Nucleus accumbens (tissue), 56 donors: ENCODE results near the gene PCDHA1.

Experiments used
- DNase-seq, 56 donors: peaks; one replicate each; lab custom pipeline; 2025; lab: John Stamatoyannopoulos, UW

Gene PCDHA1

DNA sequence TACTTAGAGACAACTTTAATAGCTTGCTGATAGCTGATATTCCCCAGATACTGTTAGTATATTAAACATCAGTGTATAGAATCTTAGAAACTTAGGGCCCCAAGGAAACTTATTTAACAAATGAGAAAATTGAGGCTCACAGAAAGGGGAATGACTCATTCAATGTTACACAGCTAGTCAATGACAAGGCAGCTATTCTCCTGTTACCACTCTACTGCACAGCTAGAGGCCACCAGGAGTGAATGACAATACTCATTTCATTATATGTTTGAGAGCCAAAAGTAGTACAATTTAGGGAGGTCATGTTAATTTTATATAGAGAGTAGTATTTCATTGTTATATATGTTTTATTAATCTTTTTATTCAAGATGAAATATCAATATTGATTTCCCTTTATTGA is 232.0 kb downstream of the PCDHA1 start:
- DNase-seq = no peak

DNA sequence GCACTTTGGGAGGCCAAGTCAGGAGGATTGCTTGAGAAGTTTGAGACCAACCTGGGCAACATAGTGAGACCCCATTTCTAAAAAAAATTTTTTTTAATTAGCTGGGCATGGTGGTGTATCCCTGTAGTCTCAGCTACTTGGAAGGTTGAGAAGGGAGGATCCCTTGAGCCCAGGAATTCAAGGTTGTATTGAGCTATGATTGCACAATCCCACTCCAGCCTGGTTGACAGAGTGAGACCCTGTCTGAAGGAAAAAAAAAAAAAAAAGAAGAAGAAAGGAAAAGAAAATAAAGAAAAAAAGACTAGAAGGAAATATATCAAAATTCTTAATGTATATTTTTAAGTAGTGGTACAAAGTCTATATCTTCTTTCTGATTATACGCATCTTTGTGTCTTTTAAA is 236.4 kb downstream of the PCDHA1 start:
- DNase-seq = no peak

DNA sequence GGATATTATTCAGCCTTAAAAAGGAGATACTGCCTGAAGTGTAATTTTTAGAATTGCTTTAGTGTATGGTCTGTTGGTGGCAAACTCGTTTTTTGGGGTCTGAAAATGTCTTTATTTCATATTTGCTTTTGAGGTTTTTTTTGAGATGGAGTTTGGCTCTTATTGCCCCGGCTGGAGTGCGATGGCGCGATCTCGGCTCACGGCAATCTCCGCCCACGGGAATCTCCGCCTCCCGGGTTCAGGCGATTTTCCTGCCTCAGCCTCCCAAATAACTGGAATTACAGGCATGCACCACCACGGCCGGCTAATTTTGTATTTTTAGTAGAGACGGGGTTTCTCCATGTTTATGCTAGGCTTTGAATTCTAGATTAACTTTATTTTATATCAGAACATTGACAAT is 245.1 kb downstream of the PCDHA1 start:
- no peak for DNase-seq

DNA sequence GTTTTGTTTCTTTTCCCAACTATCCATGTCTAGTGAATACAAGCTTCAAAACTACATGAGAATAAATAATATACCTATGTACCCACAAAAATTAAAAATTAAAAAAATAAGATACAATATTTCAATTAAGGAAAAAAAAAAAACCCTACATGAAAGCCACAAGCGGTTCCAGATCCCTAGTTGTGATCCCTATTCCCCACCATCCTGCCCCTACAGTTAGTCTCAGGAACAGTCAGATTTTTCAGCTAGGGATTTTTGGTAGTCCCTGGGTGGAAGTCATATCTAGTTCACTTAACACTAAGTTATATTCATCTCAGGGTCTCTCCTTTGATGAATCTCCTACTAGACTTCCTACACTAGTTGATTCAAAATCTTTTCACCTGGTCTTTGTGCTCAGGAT is 246.7 kb downstream of the PCDHA1 start:
- DNase-seq = no peak

DNA sequence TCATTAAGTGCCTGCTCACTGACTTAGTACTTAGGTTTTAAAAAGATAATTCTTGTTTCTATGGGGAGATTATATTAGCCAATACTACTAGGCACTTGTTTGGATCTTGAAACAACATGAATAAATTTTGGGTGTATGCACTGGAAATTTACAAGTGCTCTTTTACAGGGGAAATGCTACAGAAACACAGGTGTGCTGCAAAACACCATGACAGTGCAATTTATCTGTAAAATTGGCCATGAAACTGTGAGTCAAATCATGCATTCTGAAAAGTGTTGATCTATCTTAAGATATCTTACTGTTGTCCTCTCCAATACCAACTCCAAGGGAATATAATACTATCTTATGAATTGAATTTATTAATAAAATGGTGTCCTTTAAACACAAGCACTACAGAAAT is 253.1 kb downstream of the PCDHA1 start:
- DNase-seq = no peak

DNA sequence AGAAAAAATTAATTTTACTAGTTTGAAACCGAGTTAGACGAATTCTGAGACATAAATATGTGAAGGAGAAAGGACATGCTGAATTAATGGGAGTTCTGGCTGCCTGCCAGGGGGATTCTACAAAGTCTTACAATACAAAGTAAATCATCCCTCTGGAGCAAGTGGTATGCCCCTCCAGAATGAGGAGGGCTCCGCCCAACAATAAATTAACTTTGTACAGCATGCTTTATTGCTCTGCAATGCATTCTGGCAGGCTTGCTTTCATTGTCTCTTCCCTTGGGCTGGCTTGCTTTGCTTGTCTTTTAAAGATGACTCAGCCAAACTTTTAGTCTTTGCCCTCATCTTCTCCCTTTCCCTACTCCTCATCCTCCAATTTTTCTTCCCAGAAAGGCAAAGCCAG is 253.6 kb downstream of the PCDHA1 start:
- peak in 3 of 56 donors; percentile 1 to 37 (median 11) for DNase-seq

DNA sequence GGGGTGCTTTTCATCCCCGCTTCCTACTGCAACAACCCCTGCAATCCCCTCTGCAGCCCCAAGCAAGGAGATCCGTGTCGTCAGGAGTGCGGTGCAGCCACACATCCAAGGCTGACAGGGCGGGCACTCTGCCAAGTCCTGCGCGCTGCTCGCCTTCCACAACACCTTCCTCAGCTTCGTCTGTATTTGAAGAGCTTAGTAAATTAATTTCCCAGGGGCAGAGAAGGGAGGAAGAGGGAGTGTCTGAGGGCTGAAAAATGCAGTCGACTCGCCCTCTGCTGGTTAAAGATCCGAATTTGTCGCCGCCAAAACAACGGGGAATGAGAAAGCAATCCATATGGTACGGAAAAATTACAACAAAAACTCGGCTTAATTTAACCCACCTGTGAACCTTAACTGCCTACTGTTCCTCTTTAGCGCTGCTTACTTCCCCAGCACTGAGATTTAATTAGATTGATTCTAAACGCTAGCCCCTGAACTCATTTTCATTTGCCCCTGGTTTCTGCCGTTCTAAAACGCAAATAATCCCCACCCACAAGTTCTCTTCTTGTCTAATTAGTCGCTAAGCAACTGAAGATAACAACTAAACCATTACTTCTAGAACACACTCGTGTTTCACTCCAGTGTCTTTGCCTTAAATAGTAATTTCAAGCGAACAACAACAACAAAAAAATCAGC is 254.3 kb downstream of the PCDHA1 start:
- DNase-seq = peak in 51 of 56 donors; percentile 3 to 85 (median 44)

DNA sequence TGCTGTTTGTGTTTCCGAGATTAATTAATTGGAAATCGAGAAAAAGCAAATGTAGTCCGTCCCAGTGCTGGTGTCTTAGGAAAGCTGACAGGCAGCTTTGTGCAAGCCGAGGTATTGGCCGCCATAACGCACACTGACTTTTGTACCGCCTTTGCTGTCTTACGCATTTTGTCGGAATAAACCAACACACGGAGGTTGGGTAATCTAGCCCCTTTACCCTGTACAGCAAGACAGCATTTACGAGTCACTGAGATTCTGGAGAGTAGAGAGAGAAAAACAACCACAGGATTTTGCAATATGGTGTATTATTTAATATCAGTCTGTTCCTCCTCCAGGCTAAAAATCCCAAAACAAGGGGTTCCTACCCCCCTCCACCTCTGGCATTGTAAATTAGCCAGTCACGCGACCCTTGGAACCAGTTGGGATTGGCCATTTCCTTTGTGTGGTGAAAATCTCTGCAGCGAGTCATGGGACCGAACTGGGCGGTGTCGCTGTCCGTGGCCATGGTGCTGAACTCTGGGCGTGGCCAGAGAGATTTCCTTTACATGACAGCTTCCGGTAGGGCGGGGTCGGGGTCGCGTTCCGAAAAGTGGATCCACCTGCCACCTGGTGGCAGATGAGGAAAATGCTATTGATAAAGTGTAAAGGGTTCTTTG is 255.0 kb downstream of the PCDHA1 start:
- peak; percentile 59 to 99 (median 94) for DNase-seq

DNA sequence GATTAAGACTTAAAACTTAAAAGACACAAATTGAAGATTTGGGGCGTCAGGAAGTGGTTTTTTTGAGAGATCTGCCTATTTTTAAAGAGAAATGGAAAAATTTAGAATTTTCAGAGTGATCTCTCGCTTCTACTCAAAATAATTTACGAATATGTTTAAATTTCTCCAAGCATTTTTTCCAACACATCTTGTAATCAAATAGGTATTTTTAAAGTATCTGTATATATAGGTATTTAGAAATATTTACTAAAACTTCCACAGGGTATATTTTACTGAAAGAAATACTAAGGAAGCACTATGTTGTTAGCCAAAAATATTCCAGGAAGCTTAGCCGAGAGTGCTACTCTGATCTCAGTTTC is 255.5 kb downstream of the PCDHA1 start:
- DNase-seq = no peak

DNA sequence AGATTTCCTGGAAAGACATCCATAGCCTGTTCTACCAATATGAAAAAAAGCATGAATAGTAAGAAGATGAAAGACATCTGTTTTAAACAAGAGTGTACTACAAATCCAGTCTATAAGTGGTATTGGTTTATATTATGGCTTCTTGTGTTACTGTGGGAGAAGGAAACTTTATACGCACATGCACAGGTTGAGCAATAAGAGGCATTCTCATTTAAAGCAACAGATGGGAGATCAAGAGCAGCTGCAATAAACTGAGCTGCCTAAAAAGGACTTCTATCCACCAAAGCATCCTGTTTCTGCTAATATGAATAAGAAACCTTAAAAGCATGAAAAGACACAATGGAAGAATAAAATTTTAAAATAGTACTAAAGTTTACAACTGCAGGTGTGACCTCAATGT is 256.6 kb downstream of the PCDHA1 start:
- DNase-seq = no peak

DNA sequence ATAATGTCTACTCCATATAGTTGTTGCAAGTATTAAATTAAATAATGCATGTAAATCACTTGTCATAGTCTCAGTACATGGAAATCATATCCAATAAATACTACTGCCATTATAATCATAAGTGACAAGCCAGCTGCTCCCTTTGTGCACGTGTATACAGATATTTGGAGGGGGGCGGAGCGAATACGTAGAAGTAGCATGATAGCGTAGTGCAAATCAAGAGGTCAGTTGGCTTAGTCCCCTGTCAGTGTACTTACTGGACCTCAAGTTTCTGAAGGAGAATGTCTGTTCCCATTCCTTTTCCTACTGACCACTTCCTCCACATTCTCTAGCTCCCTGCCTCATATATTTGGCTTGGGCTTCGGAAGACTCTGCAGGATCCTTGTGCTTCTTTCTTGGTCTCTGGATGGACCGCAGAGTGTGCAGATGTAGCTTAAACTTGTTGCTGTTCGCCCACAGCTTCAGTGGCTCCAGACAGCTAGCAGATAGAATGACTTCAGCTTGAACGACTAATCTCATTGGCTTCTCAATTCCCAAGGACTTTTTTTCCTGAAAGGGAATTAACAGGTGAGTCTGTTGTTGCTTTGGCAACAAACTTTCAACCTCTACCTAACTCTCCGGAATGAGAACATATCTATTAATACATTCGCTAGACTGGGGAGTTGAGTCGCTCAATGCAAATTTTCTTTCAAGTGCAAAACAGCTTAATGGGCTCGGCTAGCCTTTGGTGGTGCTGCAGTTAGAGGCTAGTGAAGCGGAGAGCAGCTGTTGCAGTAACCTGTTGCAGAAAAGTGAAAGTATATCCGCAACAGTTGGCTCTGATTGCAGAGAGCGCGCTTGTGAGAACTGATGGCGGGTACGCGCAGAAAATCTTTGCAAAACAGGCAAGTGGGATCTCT is 264.9 kb downstream of the PCDHA1 start, which contains the start of gene PCDHB1:
Gene PCDHB1, plus strand, starts transcription at position 753 of the 899 bp plus-strand sequence. Its CDS starts 97 bp downstream, at position 850.
- DNase-seq = no peak

DNA sequence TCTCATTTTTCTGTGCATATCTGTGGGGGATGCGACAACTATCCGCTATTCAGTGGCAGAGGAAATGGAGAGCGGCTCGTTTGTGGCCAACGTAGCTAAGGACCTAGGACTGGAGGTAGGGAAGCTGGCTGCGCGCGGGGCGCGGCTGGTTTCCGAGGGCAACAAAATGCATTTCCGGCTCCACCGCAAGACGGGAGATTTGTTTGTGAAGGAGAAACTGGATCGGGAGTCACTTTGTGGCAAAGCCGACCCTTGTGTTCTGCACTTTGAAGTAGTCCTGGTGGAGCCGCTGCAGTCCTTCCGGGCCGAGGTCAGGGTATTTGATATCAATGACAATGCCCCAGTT is 265.6 kb downstream of the PCDHA1 start:
- no peak for DNase-seq
